GM21515 (cell line): ENCODE results near the gene COL8A1.

Experiments
- ATAC-seq: cut with Tn5 transposase; IDR thresholded peaks from one replicate; pipeline ENCODE4 v1.9.1; 2021; ENCODE audit not compliant: unreplicated experiment

COL8A1 gene

GRCh38 chr3:99781761-99782160 is 143.4 kb downstream of the COL8A1 start:
- ATAC-seq: no peak

GRCh38 chr3:99783011-99783573 is 144.7 kb downstream of the COL8A1 start:
- ATAC-seq: no peak

- ATAC-seq: peak; percentile 88
These were observed 150.8 kb downstream of the COL8A1 start for GRCh38 chr3:99789011-99789721.

DNA sequence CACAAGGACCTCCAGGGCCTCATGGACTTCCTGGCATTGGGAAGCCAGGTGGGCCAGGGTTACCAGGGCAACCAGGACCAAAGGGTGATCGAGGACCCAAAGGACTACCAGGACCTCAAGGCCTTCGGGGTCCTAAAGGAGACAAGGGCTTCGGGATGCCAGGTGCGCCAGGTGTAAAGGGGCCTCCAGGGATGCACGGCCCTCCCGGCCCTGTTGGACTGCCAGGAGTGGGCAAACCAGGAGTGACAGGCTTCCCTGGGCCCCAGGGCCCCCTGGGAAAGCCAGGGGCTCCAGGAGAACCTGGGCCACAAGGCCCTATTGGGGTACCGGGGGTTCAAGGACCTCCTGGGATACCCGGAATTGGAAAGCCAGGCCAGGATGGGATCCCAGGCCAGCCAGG is 156.1 kb downstream of the COL8A1 start:
- no peak for ATAC-seq

DNA sequence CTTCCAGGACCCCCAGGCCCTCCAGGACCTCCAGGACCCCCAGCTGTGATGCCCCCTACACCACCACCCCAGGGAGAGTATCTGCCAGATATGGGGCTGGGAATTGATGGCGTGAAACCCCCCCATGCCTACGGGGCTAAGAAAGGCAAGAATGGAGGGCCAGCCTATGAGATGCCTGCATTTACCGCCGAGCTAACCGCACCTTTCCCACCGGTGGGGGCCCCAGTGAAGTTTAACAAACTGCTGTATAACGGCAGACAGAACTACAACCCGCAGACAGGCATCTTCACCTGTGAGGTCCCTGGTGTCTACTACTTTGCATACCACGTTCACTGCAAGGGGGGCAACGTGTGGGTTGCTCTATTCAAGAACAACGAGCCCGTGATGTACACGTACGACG is 157.2 kb downstream of the COL8A1 start:
- ATAC-seq: no peak

GRCh38 chr3:99799422-99799821 is 161.0 kb downstream of the COL8A1 start:
- ATAC-seq: no peak

DNA sequence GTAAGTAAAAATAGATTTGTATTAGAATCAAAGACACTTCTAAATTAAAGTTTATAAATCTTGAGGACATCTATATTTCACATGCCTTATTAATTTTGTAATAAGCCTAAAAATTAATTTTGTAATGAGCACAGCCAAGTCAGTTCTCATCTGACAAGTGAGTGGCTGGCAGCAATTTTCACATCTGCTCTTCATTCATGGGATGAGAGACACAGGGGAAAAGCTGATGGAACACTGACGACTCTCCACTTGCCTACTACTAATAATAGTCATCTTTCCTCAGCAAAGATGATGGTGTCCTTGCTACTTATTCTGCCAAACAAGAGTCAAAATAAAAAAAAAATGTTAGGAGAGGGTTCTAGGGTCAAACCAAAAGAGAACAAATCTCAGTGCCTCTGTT is 164.9 kb downstream of the COL8A1 start:
- no peak for ATAC-seq

DNA sequence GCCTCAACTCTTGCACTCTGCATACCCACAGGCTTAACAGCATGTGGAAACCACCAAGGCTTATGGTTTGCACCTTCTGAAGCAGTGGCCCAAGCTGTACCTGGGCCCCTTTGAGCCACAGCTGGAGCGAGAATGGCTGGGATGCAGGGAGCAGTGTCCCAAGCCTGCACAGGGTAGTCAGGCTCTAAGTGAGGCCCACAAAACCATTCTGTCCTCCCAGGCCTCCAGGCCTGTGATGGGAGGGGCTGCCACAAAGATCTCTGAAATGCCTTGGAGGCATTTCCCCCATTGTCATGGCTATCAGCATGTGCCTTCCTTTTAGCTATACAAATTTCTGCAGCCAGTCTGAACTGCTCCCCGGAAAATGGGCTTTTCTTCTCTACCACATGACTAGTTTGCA is 166.8 kb downstream of the COL8A1 start:
- no peak for ATAC-seq

- ATAC-seq: no peak
These were observed 169.9 kb downstream of the COL8A1 start for GRCh38 chr3:99808163-99808794.

DNA sequence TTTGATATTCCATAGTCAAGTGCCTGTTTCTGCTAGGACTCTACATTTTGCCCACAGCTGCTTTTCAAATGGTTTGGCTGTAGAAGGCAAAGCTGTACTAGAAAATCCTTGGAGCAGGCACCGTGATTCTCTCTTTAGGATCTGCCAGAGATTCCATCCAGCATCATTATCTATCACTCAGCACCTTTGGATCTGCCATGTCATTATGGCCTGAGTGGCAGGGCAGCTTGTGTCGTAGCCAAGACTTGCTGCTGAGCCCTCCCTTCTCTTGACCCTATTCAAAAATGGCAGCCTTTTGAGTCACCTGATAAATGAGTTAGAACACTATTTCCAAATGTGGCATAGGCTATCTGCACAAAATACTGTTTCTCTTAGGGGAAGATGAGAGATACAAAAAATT is 171.2 kb downstream of the COL8A1 start:
- no peak for ATAC-seq

DNA sequence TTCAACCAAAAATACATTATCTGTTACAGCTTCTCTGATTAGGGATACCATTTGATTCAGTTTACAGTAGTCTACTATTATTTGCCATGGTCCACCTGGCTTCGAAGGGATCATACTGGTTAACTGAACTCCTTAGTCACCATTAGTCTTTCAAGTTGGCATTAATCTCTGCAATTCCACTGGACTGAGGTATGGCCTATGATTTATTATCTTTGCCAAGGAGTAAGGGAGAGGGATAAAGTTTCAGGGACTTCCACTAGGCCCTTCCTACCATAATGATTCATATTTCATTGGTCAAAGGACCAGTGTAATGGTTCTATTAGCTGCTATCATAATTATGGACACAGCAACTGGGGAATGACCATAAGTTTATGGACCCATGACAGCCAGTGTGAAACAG is 172.0 kb downstream of the COL8A1 start:
- ATAC-seq: no peak

GRCh38 chr3:99817047-99817436 is 178.6 kb downstream of the COL8A1 start:
- ATAC-seq: no peak

DNA sequence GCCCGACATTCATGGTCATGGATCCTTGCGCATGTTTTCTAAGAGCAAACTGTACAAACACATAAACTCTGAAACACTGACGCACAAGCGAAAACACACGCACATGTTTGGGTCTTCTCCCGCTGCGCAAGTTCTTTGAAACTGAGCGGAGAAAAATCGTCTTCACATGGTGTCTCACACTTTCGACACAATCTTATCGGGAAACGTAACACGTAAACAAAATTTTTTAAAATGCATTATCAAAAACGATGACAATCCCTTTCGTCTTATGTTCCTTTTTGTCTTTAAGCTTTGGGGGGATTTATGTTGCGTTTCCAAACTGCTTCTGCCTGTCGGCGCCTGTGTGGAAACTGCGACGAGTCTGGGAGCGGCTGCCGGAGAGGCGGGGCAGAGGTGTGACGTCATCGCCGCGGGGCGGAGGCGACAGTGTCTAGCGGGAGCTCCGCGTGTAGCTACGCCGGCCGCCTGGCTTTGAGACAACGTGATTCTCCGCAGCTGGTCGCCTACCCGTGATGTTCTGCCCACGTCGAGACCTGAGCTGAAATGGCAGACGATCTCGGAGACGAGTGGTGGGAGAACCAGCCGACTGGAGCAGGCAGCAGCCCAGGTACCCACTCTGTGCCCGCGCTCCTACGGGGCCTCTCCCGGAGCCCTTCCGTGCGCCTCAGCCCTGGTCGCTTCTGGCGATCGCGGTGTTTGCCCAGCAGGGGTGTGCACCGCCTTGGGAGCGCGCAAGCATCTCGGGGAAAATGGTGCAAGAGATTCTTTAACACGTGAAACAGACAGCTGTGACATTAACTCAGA is 179.2 kb downstream of the COL8A1 start, which contains the start of gene CMSS1:
TSS of gene CMSS1 (plus strand) at position 426 of the 804 bp plus-strand sequence.
- peak; percentile 98 for ATAC-seq

GRCh38 chr3:99818818-99819217 is 180.4 kb downstream of the COL8A1 start:
- ATAC-seq: no peak

GRCh38 chr3:99823723-99824711 is 185.6 kb downstream of the COL8A1 start:
- no peak for ATAC-seq

DNA sequence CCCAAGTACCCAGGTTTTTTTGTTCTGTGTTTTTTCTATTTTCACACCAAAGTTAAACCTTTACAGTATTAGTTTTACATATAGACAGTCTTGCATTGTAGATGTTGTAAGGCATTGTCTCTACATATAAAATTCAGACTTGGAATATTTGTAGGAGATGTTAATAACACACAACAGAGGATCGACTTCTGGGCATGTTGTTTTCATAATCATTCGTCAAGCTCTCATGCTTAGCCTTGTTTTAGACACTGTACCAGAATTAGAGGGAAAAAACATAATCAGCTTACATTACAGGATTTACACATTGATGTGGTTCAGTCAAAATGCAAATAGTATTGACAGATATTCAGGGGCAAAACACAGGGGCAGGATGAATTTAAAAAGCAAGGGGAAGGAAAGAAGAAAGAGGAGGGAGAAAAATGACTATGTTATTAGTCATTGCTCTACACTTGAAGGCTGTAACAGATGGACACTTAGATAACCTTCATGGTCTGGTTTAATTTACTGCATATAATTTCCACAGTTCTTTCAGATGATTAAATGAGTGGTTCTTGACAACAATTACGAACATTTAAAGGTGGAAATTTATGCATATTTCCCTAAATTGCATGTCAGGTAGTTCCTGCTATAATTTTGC is 186.7 kb downstream of the COL8A1 start:
- no peak for ATAC-seq

- ATAC-seq: no peak
These were observed 191.4 kb downstream of the COL8A1 start for GRCh38 chr3:99829844-99830243.

GRCh38 chr3:99833617-99834205 is 195.3 kb downstream of the COL8A1 start:
- no peak for ATAC-seq

DNA sequence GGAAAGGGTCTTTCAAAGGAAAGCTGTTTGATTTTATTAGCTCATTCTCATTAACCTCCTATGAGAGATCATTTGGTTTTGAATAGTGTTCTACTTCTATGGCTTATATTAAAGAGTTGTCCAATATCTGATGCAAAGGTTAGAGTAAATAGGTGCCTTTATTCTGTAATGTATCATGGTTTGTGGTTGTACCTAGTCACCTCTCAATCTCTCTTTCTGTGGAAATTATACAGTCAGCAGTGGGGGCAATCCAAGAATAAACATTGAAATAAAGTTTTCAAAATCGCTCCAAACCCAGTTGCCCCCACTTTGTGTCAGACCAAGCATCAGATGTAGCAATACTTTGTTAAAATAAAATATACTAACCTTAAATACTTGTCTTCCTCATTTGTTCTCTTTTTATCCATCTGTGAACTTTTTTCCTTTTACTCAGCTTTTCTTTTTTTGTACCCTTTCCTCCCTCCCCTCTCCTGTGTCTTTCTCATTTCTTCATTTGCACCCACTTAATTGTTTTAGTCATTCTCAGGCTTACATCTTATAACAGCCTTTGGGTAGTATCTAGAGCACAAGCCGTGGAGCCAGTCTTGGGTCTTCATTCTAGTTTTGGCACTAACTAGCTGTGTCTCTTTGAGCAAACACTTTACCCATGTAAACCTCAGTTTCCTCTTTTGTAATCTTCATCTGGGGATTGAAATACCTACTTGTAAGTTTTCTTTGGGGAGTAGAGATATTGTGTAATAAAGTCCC is 196.0 kb downstream of the COL8A1 start:
- no peak for ATAC-seq
